A549 (cell line): ENCODE data around the gene ACE. TPM values are rescaled to one million over a fixed set of nuclear protein-coding genes. Genes with fewer than 3 reads are reported as not detected.

Experiments
- ATAC-seq, 2 experiments: fragments of 200-7000 bp in 1 of 2; fragments of >200 bp in 1 of 2; cut with Nextera tagmentation in 1 of 2; cut with Tn5 transposase in 1 of 2; 3 replicates each; pipeline versions ENCODE4 v1.8.0 to v1.9.1; 2018 to 2020; ENCODE audit warnings: mild to moderate bottlenecking in 1 of 2, moderate library complexity in 1 of 2
- CTCF ChIA-PET: fragments of 300-600 bp; sonication (Branson Sonifier 250); formaldehyde crosslinking; extraction: SDS; loops from one replicate; lab custom pipeline; 2021; ENCODE audit warnings: antibody characterized with exemption, inconsistent platforms; lab: Yijun Ruan, JAX
- POLR2A ChIA-PET: fragments of 350-600 bp; formaldehyde crosslinking; extraction: SDS; loops from one replicate; lab custom pipeline; 2021; ENCODE audit warnings: antibody characterized with exemption, inconsistent platforms; lab: Yijun Ruan, JAX
- DNase-seq, 2 experiments: peaks; one replicate each; pipeline versions ENCODE4 v3.0.0 to v3.0.0-alpha.2; 2011 to 2016; ENCODE audit warnings: low read depth in 1 of 2, low spot score in 1 of 2
- FAIRE-seq: peaks from 2 replicates; lab custom pipeline; 2011; peaks lifted over from hg19 to GRCh38; lab: Jason Lieb, UNC
- H3K27ac ChIP-seq, 2 experiments: fragments of >200 bp; sonication (Bioruptor Twin); formaldehyde crosslinking; 3 replicates each; pipeline ENCODE4 v1.5.1; 2016 to 2017
- H3K4me1 ChIP-seq: fragments of >200 bp; sonication (Bioruptor Twin); formaldehyde crosslinking; 3 replicates; pipeline ENCODE4 v1.6.1; 2016
- H3K4me2 ChIP-seq: fragments of >200 bp; sonication (Bioruptor Twin); formaldehyde crosslinking; 3 replicates; pipeline ENCODE4 v1.6.1; 2016
- H3K4me3 ChIP-seq: fragments of >200 bp; sonication (Bioruptor Twin); formaldehyde crosslinking; 3 replicates; pipeline ENCODE4 v1.5.1; 2016
- H3K9me3 ChIP-seq: fragments of >200 bp; sonication (Bioruptor Twin); formaldehyde crosslinking; 3 replicates; pipeline ENCODE4 v1.6.1; 2016
- BHLHE40 ChIP-seq: IDR thresholded peaks from 2 replicates; pipeline ENCODE4 v1.6.1; 2012; ENCODE audit warnings: low read depth, low read length, inconsistent platforms
- CBX2 ChIP-seq: fragments of 200-600 bp; sonication (generic); IDR thresholded peaks from 2 replicates; pipeline ENCODE4 v1.6.1; 2016; ENCODE audit warnings: low read depth, mild to moderate bottlenecking, borderline replicate concordance
- CHD2 ChIP-seq: fragments of 150-350 bp; IDR thresholded peaks from 2 replicates; pipeline ENCODE4 v1.6.1; 2014; ENCODE audit warnings: low read length; ENCODE audit not compliant: partially characterized antibody
- EHF ChIP-seq: fragments of 250-450 bp; sonication (Bioruptor Pico); IDR thresholded peaks from 2 replicates; pipeline ENCODE4 v1.5.0; 2020; ENCODE audit warnings: mild to moderate bottlenecking
- EHMT2 ChIP-seq: fragments of 200-600 bp; sonication (generic); IDR thresholded peaks from 2 replicates; pipeline ENCODE4 v1.6.1; 2016; ENCODE audit warnings: antibody characterized with exemption, low read depth, mild to moderate bottlenecking, moderate library complexity
- FOSL2 ChIP-seq, 2 experiments: fragments of 450-650 bp in 1 of 2; fragments of >200 bp in 1 of 2; sonication (Bioruptor Twin) in 1 of 2; formaldehyde crosslinking; IDR thresholded peaks; 2 replicates each; pipeline versions ENCODE4 v1.5.0 to v1.6.1; 2016 to 2020; ENCODE audit warnings: mild to moderate bottlenecking in 1 of 2, moderate library complexity in 1 of 2
- FOXS1 ChIP-seq: fragments of 250-450 bp; sonication (Bioruptor Pico); IDR thresholded peaks from 2 replicates; pipeline ENCODE4 v1.5.0; 2020; ENCODE audit warnings: mild to moderate bottlenecking, moderate library complexity
- HOXB13 ChIP-seq: fragments of 250-450 bp; sonication (Bioruptor Pico); IDR thresholded peaks from 2 replicates; pipeline ENCODE4 v1.5.0; 2020; ENCODE audit warnings: low read depth, mild to moderate bottlenecking, moderate library complexity
- KDM1A ChIP-seq: fragments of 200-600 bp; sonication (generic); IDR thresholded peaks from 2 replicates; pipeline ENCODE4 v1.6.1; 2016; ENCODE audit warnings: low read depth, mild to moderate bottlenecking
- KDM5A ChIP-seq: fragments of 200-600 bp; sonication (generic); IDR thresholded peaks from 2 replicates; pipeline ENCODE4 v1.6.1; 2016; ENCODE audit warnings: antibody characterized with exemption, mild to moderate bottlenecking
- MAFK ChIP-seq: fragments of 450-650 bp; IDR thresholded peaks from 2 replicates; pipeline ENCODE4 v1.6.1; 2014; ENCODE audit not compliant: partially characterized antibody
- NR3C1 ChIP-seq: fragments of >200 bp; sonication (Bioruptor Twin); formaldehyde crosslinking; IDR thresholded peaks from 3 replicates; pipeline ENCODE4 v1.6.1; 2017
- POLR2A ChIP-seq: IDR thresholded peaks from 2 replicates; pipeline ENCODE4 v1.6.1; 2012; ENCODE audit warnings: mild to moderate bottlenecking, low read length
- POLR2AphosphoS2 ChIP-seq: conservative IDR thresholded peaks from 2 replicates; pipeline ENCODE4 v1.6.1; 2012; ENCODE audit warnings: low read length, improper control_type of control experiment, inconsistent platforms
- RAD21 ChIP-seq, 2 experiments: fragments of >200 bp in 1 of 2; sonication (Bioruptor Twin) in 1 of 2; formaldehyde crosslinking in 1 of 2; IDR thresholded peaks in 1 of 2; conservative IDR thresholded peaks in 1 of 2; 2 replicates in 1 of 2; 3 replicates in 1 of 2; pipeline ENCODE4 v1.6.1; 2012 to 2018; ENCODE audit warnings: inconsistent platforms in 1 of 2
- RARB ChIP-seq: fragments of 250-450 bp; sonication (Bioruptor Pico); IDR thresholded peaks from 2 replicates; pipeline ENCODE4 v1.8.0; 2021; ENCODE audit warnings: mild to moderate bottlenecking, moderate library complexity
- ZC3H11A ChIP-seq: fragments of 450-650 bp; IDR thresholded peaks from 2 replicates; pipeline ENCODE4 v1.6.1; 2014; ENCODE audit warnings: antibody characterized with exemption, mild to moderate bottlenecking
- WGBS: methylation state at CpG from one replicate; pipeline ENCODE4 v1.1.6; 2017; ENCODE audit errors: missing lambda C conversion rate; 5-methylcytosine and 5-hydroxymethylcytosine counted together
- polyA plus RNA-seq, 4 experiments: library from polyadenylated mRNA; depleted of rRNA in 3 of 4; stranded (reverse); fragments of >200 nt; fragmentation: RNase III in 1 of 4; extraction: RNeasy Plus Mini Kit Qiagen cat#74134 plus additional on column Dnase treatment in 1 of 4; gene quantifications; 2 replicates in 3 of 4; 3 replicates in 1 of 4; pipeline ENCODE4 v1.2.3, GENCODE V29; 2011 to 2017
- TF ChIP-seq, protein P1 (sequence below): fragments of 200-600 bp; sonication (generic); IDR thresholded peaks from 2 replicates; pipeline ENCODE4 v1.6.1; 2016; ENCODE audit warnings: antibody characterized with exemption, mild to moderate bottlenecking, moderate library complexity
- TF ChIP-seq, protein P2 (sequence below): fragments of 250-450 bp; sonication (Bioruptor Pico); IDR thresholded peaks from 2 replicates; pipeline ENCODE4 v1.5.0; 2020; ENCODE audit warnings: low read depth, mild to moderate bottlenecking, moderate library complexity
- TF ChIP-seq, protein P3 (sequence below): fragments of 450-650 bp; IDR thresholded peaks from 2 replicates; pipeline ENCODE4 v1.6.1; 2014; ENCODE audit warnings: antibody characterized with exemption
- TF ChIP-seq, protein P4 (sequence below): IDR thresholded peaks from 2 replicates; pipeline ENCODE4 v1.6.1; 2012
- TF ChIP-seq, protein P5 (sequence below): fragments of >200 bp; sonication (Bioruptor Twin); formaldehyde crosslinking; IDR thresholded peaks from 3 replicates; pipeline ENCODE4 v1.6.1; 2016
- TF ChIP-seq, protein P6 (sequence below): IDR thresholded peaks from 2 replicates; pipeline ENCODE4 v1.6.1; 2012

Gene ACE
- polyA plus RNA-seq, 2 of the 4 experiments (the other 2 are of a cell fraction): 0.22 to 0.52 TPM

DNA sequence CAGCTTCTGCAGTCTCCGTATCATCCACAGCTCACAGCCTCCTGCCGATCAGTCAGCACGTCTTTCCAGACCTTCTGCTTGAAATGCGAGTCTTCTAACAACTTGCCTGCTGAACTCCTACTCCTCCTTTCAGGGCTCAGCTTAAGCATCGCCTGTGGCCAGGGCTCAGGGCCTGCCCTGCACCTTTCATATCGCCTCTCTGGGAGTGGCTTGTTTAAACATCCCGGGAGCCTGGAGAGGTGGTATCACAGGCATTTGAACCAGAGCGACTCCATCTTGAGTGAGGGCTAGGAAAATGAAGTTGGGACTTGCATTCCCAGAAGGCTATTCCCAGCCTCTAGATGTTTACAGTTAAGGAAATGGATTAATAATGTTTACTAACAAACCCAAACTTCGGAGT, 16.8 kb upstream of the ACE start:
- peak overlapping the region; percentile 46 to 56; a peak in 4 of 6 replicates for H3K27ac ChIP-seq
- H3K4me3 ChIP-seq: no peak overlapping the region
- H3K4me1 ChIP-seq: peaks cover 25% of the 10 kb centered on the region
- DNase-seq (no peak), ATAC-seq (peak; percentile 22 to 23; a peak in 3 of 6 replicates), FAIRE-seq (no peak)
- WGBS: 85% methylated on average over 9 of the region's 9 CpGs
- TF ChIP-seq POLR2A (no peak), MAFK (no peak), HOXB13 (CRISPR knock-in tag) (0 out of 2 replicates have a peak, but pooled peaks have one; percentile 49), CBX2 (no peak), CHD2 (no peak), POLR2AphosphoS2 (no peak), RAD21 (conservative IDR thresholded peaks at IDR 0.05 in 1 of 2, IDR thresholded peaks at IDR 0.05 in 1 of 2) (no peak), BHLHE40 (no peak)
- TF ChIP-seq, protein P1, sequence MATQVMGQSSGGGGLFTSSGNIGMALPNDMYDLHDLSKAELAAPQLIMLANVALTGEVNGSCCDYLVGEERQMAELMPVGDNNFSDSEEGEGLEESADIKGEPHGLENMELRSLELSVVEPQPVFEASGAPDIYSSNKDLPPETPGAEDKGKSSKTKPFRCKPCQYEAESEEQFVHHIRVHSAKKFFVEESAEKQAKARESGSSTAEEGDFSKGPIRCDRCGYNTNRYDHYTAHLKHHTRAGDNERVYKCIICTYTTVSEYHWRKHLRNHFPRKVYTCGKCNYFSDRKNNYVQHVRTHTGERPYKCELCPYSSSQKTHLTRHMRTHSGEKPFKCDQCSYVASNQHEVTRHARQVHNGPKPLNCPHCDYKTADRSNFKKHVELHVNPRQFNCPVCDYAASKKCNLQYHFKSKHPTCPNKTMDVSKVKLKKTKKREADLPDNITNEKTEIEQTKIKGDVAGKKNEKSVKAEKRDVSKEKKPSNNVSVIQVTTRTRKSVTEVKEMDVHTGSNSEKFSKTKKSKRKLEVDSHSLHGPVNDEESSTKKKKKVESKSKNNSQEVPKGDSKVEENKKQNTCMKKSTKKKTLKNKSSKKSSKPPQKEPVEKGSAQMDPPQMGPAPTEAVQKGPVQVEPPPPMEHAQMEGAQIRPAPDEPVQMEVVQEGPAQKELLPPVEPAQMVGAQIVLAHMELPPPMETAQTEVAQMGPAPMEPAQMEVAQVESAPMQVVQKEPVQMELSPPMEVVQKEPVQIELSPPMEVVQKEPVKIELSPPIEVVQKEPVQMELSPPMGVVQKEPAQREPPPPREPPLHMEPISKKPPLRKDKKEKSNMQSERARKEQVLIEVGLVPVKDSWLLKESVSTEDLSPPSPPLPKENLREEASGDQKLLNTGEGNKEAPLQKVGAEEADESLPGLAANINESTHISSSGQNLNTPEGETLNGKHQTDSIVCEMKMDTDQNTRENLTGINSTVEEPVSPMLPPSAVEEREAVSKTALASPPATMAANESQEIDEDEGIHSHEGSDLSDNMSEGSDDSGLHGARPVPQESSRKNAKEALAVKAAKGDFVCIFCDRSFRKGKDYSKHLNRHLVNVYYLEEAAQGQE: no peak
- TF ChIP-seq, protein P2, sequence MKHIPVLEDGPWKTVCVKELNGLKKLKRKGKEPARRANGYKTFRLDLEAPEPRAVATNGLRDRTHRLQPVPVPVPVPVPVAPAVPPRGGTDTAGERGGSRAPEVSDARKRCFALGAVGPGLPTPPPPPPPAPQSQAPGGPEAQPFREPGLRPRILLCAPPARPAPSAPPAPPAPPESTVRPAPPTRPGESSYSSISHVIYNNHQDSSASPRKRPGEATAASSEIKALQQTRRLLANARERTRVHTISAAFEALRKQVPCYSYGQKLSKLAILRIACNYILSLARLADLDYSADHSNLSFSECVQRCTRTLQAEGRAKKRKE (CRISPR knock-in tag): 0 out of 2 replicates have a peak, but pooled peaks have one; percentile 50
- TF ChIP-seq, protein P3, sequence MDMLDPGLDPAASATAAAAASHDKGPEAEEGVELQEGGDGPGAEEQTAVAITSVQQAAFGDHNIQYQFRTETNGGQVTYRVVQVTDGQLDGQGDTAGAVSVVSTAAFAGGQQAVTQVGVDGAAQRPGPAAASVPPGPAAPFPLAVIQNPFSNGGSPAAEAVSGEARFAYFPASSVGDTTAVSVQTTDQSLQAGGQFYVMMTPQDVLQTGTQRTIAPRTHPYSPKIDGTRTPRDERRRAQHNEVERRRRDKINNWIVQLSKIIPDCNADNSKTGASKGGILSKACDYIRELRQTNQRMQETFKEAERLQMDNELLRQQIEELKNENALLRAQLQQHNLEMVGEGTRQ: no peak
- TF ChIP-seq, protein P4, sequence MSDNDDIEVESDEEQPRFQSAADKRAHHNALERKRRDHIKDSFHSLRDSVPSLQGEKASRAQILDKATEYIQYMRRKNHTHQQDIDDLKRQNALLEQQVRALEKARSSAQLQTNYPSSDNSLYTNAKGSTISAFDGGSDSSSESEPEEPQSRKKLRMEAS: no peak
- TF ChIP-seq, protein P5, sequence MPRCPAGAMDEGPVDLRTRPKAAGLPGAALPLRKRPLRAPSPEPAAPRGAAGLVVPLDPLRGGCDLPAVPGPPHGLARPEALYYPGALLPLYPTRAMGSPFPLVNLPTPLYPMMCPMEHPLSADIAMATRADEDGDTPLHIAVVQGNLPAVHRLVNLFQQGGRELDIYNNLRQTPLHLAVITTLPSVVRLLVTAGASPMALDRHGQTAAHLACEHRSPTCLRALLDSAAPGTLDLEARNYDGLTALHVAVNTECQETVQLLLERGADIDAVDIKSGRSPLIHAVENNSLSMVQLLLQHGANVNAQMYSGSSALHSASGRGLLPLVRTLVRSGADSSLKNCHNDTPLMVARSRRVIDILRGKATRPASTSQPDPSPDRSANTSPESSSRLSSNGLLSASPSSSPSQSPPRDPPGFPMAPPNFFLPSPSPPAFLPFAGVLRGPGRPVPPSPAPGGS: no peak
- no peak overlapping the region; the same call in 2 of the 3 replicates for H3K4me2 ChIP-seq
- no peaks in the 10 kb centered on the region for H3K9me3 ChIP-seq
- ChIA-PET CTCF (interaction anchor here (1.0 to 5.3 kb wide), 8 partner anchors 9 to 152 kb away, joined by 3 to 42 read pairs (median 8); partner anchors contain the start of genes ACE and CYB561), POLR2A (interaction anchor here (2.4 kb wide), 1 partner anchor 14 kb away, joined by 10 read pairs; the partner anchor contains the start of gene CYB561)

DNA sequence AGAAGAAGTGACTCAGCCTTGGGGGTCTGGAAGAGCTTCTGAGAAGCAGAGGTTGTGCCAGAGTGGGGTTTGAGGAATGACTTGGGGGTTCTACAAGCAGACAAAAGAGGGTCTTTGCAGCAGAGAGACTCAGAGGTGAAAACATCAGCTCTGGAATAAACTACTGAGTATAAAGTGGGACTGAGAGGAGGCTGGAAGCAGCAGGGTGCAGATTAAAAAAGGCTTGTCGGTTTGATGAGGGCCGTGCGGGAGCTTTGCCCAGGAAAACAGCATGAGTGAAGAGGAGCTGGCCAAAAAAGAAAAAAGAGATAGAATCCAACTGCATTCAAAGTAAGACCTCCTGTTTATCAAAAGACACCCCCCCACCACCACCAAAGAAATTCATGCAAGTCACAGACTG, 13.1 kb upstream of the ACE start:
- no peak for DNase-seq
- H3K4me1 ChIP-seq: peaks cover 25% of the 10 kb centered on the region
- H3K4me2 ChIP-seq: no peak overlapping the region
- WGBS: 63% methylated on average over 3 of the region's 3 CpGs
- ChIA-PET CTCF (interaction anchor here (1.0 to 2.0 kb wide), 6 partner anchors 9 to 149 kb away, joined by 3 to 13 read pairs (median 6); partner anchors contain the start of gene CYB561), POLR2A (no interaction called here)
- no peaks in the 10 kb centered on the region for H3K9me3 ChIP-seq
- no peak for ATAC-seq
- no peak for FAIRE-seq
- TF ChIP-seq POLR2A (no peak), NR3C1 (no peak), KDM1A (no peak), KDM5A (no peak), RARB (CRISPR knock-in tag) (no peak), ZC3H11A (no peak), EHF (no peak), FOXS1 (CRISPR knock-in tag) (no peak), FOSL2 (IDR thresholded peaks at IDR 0.05) (no peak), FOSL2 (CRISPR knock-in tag; IDR thresholded peaks at IDR 0.05) (no peak), EHMT2 (no peak), MAFK (no peak)
- TF ChIP-seq, protein P6, sequence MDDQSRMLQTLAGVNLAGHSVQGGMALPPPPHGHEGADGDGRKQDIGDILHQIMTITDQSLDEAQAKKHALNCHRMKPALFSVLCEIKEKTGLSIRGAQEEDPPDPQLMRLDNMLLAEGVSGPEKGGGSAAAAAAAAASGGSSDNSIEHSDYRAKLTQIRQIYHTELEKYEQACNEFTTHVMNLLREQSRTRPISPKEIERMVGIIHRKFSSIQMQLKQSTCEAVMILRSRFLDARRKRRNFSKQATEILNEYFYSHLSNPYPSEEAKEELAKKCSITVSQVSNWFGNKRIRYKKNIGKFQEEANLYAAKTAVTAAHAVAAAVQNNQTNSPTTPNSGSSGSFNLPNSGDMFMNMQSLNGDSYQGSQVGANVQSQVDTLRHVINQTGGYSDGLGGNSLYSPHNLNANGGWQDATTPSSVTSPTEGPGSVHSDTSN: no peak
- no peak overlapping the region for H3K27ac ChIP-seq
- no peak overlapping the region for H3K4me3 ChIP-seq
